Activated naive CD4-positive, alpha-beta T cell treated with anti-CD3 and anti-CD28 coated beads, Interleukin-2, amount 50 U/mL, for 16 hours (primary cell): Measurements from ENCODE around the gene CXCL9.
"Not testable (repeated sequence)": the region's sequence is repeated elsewhere in the genome, so short reads cannot be mapped to it uniquely, and the experiment has no call there.

Experiments
- DNase-seq: peaks from one replicate; pipeline ENCODE4 v3.0.0-alpha.2; 2020

CXCL9 gene

DNA sequence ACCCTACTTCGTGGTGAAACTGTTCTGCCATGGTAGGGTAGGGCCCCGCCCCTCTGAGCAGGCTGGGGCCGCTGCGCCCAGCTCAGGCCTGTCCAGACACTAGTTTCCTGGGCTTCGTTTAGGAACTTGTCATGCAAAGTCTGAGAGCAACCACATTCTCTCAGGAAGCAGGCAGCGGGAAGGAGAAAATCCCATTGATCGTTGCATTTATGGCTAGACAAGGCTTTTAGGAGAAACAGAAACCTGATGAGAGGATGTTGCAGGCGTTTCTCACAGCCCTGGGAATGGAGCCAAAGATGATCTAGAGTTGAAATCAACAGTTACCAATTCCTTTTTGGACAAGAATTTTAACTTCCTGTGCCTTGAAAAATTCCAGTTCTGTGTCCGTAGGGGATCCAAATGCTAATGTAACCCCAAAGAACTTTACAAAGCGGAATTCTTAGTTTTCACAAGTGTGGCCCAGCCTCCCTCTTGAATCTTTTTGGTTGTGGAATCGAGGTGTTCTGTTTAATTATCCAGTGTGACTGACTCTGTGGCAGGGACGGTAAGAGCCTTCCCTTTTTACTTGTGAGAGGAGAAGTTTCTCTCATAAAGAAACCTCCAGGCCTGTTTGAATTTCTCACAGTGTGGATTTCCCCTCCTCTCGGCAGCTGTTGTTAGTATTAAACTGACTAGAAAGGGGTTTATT, 4.5 kb upstream of the CXCL9 start:
- DNase-seq = no peak

DNA sequence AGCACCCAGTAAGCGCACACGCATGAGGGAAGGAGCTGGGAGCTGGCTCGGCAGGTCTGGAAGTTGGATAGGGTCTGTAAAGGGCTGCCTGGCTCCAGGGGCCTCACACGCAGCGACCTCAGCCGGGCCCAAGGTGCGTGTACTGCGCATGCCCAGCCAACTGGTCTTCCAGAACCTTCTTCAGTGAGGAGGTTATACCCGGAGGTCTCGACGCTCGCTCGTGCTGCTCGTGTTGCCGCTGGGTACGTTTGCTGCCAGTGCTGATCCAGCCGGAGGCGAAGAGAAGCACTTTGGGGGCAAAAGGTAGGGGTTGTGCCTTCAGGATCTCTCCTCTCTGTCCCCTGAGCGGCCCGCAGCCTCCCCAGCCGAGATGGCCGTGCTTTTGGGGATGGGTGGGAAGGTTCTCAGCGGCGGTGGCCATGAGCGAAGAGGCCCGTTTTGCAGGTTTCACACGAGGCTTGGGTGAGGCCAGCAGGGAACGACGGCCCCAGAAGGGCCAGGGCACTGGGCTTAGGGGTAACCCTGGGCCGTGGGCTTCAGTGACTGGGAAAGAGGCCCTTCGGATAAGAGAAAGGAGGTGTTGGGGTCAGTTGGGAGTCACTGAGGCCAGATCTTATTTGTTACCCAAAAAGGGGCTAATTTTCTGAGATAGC, 3.8 kb upstream of the CXCL9 start:
- no peak for DNase-seq

- no peak for DNase-seq
These were observed 3.3 kb upstream of the CXCL9 start for GRCh38 chr4:76010576-76010975.

GRCh38 chr4:76009311-76009710, 2.0 kb upstream of the CXCL9 start:
- DNase-seq = no peak

DNA sequence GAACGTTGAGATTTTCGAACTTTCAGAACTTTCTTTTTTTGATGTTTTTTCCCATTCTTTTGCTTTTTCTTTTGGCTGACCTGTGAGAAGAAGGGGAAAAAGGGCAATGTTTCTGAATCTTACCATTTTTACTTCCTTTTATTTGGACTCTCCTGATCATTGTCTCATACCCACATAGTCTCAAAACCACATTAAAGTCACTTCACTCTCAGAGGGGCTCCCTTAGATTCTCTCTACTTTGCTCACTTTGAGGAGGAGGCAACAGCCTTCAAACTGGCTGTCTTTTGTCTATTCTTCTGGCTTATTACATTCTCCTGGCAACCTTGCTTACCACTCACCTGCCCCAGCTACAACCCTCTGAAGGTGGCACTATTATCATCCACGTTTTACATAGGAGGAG, 3.7 kb downstream of the CXCL9 start:
- DNase-seq = no peak

DNA sequence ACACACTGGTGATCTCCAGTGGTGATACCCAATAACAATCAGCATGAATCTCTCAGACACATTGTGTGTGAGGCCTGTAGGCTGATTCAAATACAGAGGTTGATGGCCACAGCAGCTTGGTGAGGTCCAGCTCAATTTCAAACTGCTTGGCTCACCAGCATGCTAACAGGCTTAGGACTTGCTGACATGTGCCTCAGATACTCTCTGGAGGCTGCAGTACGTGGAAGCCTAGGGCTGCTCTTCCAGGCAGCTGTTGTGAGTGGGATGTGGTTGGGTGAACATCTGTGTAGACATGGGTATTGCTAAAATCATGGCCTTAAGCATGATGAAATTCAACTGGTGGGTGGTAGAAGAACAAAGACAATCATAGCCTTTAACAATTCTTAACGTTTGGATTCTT, 4.3 kb downstream of the CXCL9 start:
- no peak for DNase-seq

GRCh38 chr4:76002176-76002575, 5.1 kb downstream of the CXCL9 start:
- no peak for DNase-seq

- DNase-seq = no peak
These were observed 5.6 kb downstream of the CXCL9 start for GRCh38 chr4:76001700-76002099.

DNA sequence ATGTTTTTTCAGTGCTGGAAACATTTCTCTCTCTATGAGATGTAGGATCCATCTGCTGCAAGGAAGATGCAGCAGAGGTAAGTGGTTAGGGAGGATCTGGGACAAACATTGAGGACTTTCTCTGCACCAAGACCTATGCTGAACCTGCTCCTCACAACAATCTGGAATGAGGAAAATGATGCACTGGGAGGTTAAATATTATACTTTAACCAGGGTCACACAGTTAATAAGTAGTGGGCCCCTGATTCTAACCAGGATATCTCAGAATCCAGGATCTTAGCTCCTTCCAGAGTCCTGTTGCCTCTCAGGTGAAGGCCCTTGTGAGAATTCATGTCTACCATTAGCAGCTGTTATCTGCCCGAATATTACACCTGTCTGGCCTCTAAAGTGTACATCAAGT, 7.0 kb downstream of the CXCL9 start:
- no peak for DNase-seq

DNA sequence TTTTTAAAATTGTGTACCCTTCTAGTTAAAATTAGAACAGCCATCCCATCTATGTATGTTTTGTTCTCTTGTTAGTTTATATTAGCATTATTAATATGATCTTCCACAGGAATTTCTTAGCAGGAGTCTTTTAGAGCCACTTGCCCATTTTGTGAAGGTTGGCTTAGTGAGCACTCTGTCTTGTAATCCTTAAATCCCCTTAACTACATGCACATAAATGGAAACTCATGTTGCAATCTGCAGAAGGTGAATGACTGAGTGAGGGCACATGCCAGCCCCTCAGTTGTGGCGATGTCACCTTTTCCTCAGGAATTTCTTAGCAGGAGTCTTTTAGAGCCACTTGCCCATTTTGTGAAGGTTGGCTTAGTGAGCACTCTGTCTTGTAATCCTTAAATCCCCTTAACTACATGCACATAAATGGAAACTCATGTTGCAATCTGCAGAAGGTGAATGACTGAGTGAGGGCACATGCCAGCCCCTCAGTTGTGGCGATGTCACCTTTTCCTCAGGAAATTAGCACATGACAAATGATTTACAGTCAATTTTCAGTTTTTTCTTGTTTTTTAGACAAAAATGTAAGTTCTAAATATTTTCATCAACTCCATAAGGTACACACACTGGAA, 8.7 kb downstream of the CXCL9 start:
- DNase-seq = not testable (repeated sequence)

DNA sequence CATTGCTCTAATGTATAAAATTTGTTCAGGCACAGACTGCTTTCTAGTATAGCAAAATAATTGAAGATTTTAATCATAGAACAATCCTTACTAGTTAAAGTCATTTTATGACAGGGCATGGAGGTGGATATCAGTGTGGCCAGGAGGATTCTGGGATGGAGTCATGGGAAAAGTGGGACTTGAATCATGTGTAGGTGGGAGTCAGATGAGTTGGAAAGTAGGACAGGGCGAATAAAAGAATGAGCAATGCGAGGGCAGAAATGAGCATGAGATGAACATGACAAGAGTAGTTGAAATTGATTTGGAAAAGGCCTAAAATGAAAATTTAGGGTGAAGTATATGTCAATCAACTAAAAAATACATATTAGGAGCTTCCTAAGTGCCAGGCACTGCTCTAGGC, 9.4 kb downstream of the CXCL9 start:
- no peak for DNase-seq

GRCh38 chr4:75997081-75997480, 10.2 kb downstream of the CXCL9 start:
- DNase-seq = no peak

DNA sequence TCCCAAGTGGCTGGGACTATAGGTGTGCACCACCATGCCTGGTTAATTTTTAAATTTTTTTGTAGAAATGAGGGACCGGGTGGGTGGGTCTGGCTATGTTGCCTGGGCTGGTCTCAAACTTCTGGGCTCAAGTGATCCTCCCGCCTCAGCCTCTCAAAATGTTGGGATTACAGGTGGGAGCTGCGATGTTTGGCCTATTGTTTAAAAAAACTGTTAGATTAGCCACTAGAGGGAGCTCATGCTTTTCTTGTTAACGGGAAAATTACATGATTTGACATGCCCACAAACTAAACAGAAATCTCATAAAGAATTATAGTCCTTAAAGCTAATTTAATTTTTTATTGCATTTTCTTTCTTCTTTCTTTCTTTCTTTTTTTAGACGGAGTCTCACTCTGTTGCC, 11.6 kb downstream of the CXCL9 start:
- DNase-seq = no peak

GRCh38 chr4:75992462-75992861, 14.8 kb downstream of the CXCL9 start:
- DNase-seq = no peak

- DNase-seq = no peak
These were observed 17.3 kb downstream of the CXCL9 start for GRCh38 chr4:75989846-75990528.

DNA sequence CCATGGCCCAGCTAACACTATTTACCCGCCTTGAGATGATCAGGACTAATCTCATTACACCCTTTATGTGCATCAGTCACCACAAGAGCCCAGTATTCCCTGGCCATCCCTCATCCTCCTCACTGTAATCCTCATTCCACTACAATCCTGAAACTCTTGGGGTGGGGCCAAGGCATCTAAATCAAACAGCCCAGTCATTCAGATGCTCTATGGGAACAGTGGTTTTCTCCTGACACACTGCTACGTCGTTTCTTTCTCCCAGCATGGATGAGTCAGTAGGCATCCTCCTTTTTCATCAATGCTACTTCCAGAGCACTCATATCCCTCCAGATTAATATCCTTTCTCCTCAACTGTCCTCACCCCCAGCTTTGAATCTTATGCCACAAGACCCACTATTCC, 22.2 kb downstream of the CXCL9 start:
- no peak for DNase-seq

- no peak for DNase-seq
These were observed 26.7 kb downstream of the CXCL9 start for GRCh38 chr4:75980576-75980975.

DNA sequence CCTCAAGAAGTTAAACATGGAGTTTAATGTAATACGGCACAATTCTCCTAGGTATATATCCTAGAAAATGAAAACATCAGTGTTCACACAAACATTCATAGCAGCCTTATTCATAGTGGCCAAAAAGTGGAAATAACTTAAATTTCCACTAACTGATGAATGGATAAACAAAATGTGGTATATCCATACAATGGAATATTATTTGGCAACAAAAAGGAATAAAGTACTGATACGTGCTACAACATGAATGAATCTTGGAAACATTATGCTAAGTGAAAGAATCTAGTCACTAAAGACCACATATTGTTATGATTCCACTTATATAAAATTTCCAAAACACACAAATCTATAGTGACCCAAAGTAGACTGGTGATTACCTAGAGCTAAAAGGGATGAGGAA, 31.1 kb downstream of the CXCL9 start:
- no peak for DNase-seq

DNA sequence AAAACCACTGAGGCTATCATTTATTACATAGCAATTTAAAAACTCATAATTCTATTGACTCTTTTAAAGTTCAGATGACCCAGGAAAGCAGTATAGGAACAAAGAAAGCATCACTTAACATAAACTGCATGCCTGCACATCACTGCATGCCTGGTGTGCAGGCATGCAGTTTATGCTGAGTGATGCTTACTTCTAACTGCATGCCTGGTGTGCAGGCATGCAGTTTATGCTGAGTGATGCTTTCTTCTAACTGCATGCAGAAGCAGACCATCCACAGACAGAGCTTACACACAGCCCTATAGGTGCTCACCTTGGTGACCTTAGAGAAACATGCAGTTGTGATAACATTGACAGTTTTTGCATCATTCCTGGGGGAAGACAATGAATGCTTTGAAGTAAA, 33.5 kb downstream of the CXCL9 start:
- DNase-seq = no peak

DNA sequence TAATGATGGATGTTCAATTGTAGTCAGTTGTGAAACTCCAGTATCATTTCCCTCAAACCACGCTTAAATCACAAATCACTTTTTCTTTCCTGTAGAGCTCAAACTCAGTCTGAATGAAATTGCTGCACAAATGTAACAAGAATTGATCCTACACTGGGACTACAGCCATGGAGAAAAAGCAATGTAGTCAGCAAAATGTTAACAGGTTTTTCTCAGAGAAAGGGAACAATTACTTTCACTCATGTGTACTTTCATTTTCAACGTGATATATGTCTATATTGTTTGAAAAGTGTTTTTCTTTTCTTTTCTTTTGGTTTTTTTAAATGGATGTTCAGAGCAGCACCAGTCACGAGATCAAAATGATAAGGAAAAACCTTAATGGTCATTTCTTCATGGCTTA, 39.2 kb downstream of the CXCL9 start:
- DNase-seq = no peak

DNA sequence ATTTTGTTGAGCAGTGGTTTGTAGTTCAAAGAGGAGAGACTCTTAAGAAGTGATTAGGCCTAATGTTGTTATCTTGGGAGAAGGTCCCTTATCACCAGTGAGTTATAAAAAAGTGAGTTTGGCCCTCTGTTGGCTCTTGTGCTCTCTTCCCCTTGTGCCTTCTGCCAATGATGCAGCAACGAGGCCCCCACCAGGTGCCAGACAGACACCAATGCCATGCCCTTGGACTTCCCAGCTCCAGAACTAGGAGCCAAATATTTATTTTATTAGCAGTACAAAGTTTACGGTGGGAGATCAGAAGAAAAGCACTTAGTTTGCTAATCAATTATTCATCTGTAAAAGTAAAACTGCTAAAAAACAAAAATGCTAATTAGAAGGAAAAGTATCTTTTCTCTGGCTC, 43.8 kb downstream of the CXCL9 start:
- no peak for DNase-seq

DNA sequence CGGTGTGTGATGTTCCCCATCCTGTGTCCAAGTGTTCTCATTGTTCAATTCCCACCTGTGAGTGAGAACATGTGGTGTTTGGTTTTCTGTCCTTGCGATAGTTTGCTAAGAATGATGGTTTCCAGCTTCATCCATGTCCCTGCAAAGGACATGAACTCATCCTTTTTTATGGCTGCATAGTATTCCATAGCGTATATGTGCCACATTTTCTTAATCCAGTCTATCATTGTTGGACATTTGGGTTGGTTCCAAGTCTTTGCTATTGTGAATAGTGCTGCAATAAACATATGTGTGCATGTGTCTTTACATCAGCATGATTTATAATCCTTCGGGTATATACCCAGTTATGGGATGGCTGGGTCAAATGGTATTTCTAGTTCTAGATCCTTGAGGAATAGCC, 45.2 kb downstream of the CXCL9 start:
- not testable (repeated sequence) for DNase-seq

DNA sequence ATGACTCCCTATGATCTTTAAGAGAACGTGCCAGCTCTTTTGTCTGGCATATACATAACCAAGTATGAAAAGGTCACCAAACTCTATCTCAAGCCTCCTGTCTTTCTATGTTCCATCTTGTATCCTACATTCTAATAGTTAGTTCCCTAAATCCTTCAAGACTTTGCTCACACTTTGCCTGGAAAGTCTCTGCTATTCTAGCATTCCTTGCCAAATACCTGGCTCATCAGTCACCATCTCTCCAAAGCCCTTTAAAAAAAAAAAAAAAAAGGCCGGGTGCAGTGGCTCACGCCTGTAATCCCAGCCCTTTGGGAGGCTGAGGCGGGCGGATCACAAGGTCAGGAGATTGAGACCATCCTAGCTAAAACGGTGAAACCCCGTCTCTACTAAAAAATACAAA, 48.8 kb downstream of the CXCL9 start:
- DNase-seq = not testable (repeated sequence)

DNA sequence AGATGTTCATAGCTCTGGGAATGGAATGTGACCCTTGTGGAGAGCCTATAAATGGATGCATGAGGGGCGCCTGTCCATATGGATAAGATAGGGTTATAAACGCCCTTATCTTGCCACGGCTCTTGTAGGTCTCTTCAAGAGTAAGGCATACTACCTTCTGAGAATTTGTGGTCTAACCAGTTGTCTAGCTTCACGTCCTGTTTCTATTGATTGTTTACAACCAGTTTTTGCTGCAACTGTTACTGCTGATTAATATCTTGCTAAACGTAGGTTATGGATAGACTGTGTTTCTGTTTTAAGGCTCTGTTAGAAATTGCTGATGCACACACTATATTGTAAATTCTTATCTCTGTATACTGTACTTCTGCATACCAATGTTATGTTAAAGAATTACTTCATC, 52.5 kb downstream of the CXCL9 start:
- not testable (repeated sequence) for DNase-seq
